Epithelial cell of esophagus (primary cell): ENCODE results near the gene NUDT2.

Source experiments
- DNase-seq: peaks from one replicate; pipeline ENCODE4 v3.0.0; 2010; ENCODE audit warnings: low read depth
- H3K4me3 ChIP-seq: 2 replicates; pipeline ENCODE4 v1.5.1; 2011; ENCODE audit warnings: mild to moderate bottlenecking, low read length, control low read depth
- CTCF ChIP-seq: IDR thresholded peaks from 2 replicates; pipeline ENCODE4 v1.5.1; 2011; ENCODE audit warnings: low read depth, mild to moderate bottlenecking, low read length, control low read depth, inconsistent platforms; ENCODE audit not compliant: insufficient read depth; ENCODE audit errors: missing control alignments

The NUDT2 gene

GRCh38 chr9:34370970-34371880 lies 41.9 kb downstream of the NUDT2 start:
- DNase-seq: no peak
- H3K4me3 ChIP-seq: no peak overlapping the region
- TF ChIP-seq CTCF: no peak

- TF ChIP-seq CTCF: no peak
- DNase-seq: no peak
- no peak overlapping the region for H3K4me3 ChIP-seq
Observed at GRCh38 chr9:34371886-34372466, 42.6 kb downstream of the NUDT2 start.

DNA sequence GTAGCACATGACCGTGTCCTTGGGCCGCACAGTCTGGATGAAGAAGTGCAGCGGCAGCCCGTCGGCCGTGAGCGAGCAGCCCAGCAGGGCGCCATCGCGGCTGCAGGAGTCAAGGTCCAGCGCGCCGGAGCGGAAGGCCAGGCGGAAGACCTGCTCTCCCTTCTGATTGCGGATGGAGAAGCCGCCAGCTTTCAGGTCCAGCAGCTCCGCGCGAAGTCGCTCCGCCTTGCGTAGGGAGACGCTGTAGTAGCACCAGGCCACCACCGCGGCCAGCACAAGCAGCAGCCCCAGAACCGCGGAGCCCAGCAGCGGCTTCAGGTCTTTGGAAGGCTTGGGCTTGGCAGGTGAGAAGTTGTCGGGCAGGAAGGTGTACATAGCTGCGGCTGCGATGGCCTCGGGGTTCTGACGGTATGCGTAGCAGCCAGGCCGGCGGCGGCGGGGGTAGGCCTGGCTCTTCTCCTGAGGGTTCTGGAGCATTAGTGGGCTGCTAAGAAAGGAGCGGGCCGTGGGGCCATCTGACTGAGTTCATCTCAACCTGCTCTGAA lies 43.2 kb downstream of the NUDT2 start:
- no peak overlapping the region for H3K4me3 ChIP-seq
- DNase-seq: peak; percentile 41
- TF ChIP-seq CTCF: no peak

GRCh38 chr9:34373749-34374148 lies 44.4 kb downstream of the NUDT2 start:
- no peak for TF ChIP-seq CTCF
- H3K4me3 ChIP-seq: no peak overlapping the region
- no peak for DNase-seq

- H3K4me3 ChIP-seq: no peak overlapping the region
- TF ChIP-seq CTCF: no peak
- DNase-seq: no peak
Observed at GRCh38 chr9:34374339-34374738, 45.0 kb downstream of the NUDT2 start.

- peak; percentile 33 for DNase-seq
- no peak overlapping the region for H3K4me3 ChIP-seq
Observed at GRCh38 chr9:34374905-34375552, 45.7 kb downstream of the NUDT2 start.

More at GRCh38 chr9:34374905-34375552, 45.7 kb downstream of the NUDT2 start:
- peak; percentile 4 for TF ChIP-seq CTCF
